GM12878 (cell line): ENCODE measurements around the gene OR13J1. TPM values are rescaled to one million over a fixed set of nuclear protein-coding genes. Genes with fewer than 3 reads are reported as not detected.

Experiments
- ATAC-seq: fragments of 200-7000 bp; cut with Tn5 transposase; 3 replicates; pipeline ENCODE4 v1.9.1; 2020; ENCODE audit warnings: mild to moderate bottlenecking, moderate library complexity
- BruUV-seq: library from RNA; stranded (reverse); fragments of 400-500 nt; replicated peaks from 2 replicates; lab custom pipeline; 2021; lab: Mats Ljungman, UMichigan
- CTCF ChIA-PET: fragments of 300-600 bp; sonication (Branson Sonifier 250); formaldehyde crosslinking; extraction: SDS; loops from one replicate; lab custom pipeline; 2021; ENCODE audit warnings: inconsistent platforms; lab: Yijun Ruan, JAX
- POLR2A ChIA-PET: fragments of 350-600 bp; formaldehyde crosslinking; extraction: SDS; loops from one replicate; lab custom pipeline; 2021; ENCODE audit warnings: inconsistent platforms; lab: Charles Lee
- RAD21 ChIA-PET: fragments of 300-600 bp; sonication (Branson Sonifier 250); formaldehyde crosslinking; loops from one replicate; lab custom pipeline; 2023; ENCODE audit warnings: antibody characterized with exemption; ENCODE audit not compliant: unreplicated experiment; lab: Charles Lee
- SMC1A ChIA-PET: fragments of 300-600 bp; sonication (Branson Sonifier 250); formaldehyde crosslinking; loops from one replicate; lab custom pipeline; 2023; ENCODE audit not compliant: unreplicated experiment, uncharacterized antibody; lab: Charles Lee
- DNase-seq: peaks from one replicate; pipeline ENCODE4 v3.0.0-alpha.2; 2011; ENCODE audit warnings: low read depth, low spot score
- FAIRE-seq: peaks from 3 replicates; lab custom pipeline; 2011; peaks lifted over from hg19 to GRCh38; lab: Jason Lieb, UNC
- H2AFZ ChIP-seq: 2 replicates; pipeline ENCODE4 v1.6.0; 2011; ENCODE audit warnings: low read depth, low read length, control low read depth; ENCODE audit not compliant: control insufficient read depth
- H3K27ac ChIP-seq: 2 replicates; pipeline ENCODE4 v1.5.1; 2011; ENCODE audit warnings: control low read depth; ENCODE audit not compliant: control insufficient read depth, insufficient read depth
- H3K27me3 ChIP-seq, 2 experiments: replicated peaks in 1 of 2; 2 replicates each; pipeline versions ENCODE4 v1.6.0 to v1.6.1; 2011; ENCODE audit warnings: low read length in 1 of 2; ENCODE audit not compliant: control insufficient read depth in 2 of 2, insufficient read depth in 2 of 2
- H3K36me3 ChIP-seq, 2 experiments: 2 replicates each; pipeline ENCODE4 v1.5.1; 2011; ENCODE audit warnings: low read length in 1 of 2; ENCODE audit not compliant: control insufficient read depth in 2 of 2, insufficient read depth in 2 of 2
- H3K4me1 ChIP-seq: 2 replicates; pipeline ENCODE4 v1.6.1; 2011; ENCODE audit warnings: mild to moderate bottlenecking, low read length, moderate library complexity, mixed read lengths; ENCODE audit not compliant: control insufficient read depth, insufficient read depth
- H3K4me2 ChIP-seq: 2 replicates; pipeline ENCODE4 v1.6.0; 2011; ENCODE audit warnings: control low read depth; ENCODE audit not compliant: control insufficient read depth, insufficient read depth
- H3K4me3 ChIP-seq: fragments of 200-600 bp; sonication (generic); 2 replicates; pipeline ENCODE4 v1.5.1; 2016
- H3K79me2 ChIP-seq: 2 replicates; pipeline ENCODE4 v1.6.0; 2011; ENCODE audit warnings: low read length; ENCODE audit not compliant: control insufficient read depth, insufficient read depth
- H3K9ac ChIP-seq: 2 replicates; pipeline ENCODE4 v1.8.0; 2011; ENCODE audit warnings: low read length, control low read depth, mixed read lengths; ENCODE audit not compliant: control insufficient read depth, insufficient read depth
- H3K9me3 ChIP-seq: replicated peaks from 3 replicates; pipeline ENCODE4 v1.5.1; 2011; ENCODE audit warnings: mild to moderate bottlenecking, low read length; ENCODE audit not compliant: control insufficient read depth, insufficient read depth
- H4K20me1 ChIP-seq: 2 replicates; pipeline ENCODE4 v1.6.0; 2011; ENCODE audit not compliant: control insufficient read depth, insufficient read depth
- BRCA1 ChIP-seq: IDR thresholded peaks from 2 replicates; pipeline ENCODE4 v1.6.1; 2011; ENCODE audit warnings: low read depth, low read length, improper control_type of control experiment
- EP300 ChIP-seq, 2 experiments: fragments of 150-350 bp in 1 of 2; IDR thresholded peaks; 2 replicates each; pipeline ENCODE4 v1.6.1; 2011 to 2012; ENCODE audit warnings: low read depth in 2 of 2, low read length in 2 of 2, borderline replicate concordance in 1 of 2, improper control_type of control experiment in 1 of 2, inconsistent platforms in 1 of 2; ENCODE audit not compliant: control insufficient read depth in 1 of 2
- FOS ChIP-seq: IDR thresholded peaks from 3 replicates; pipeline ENCODE4 v1.6.1; 2011; ENCODE audit warnings: borderline replicate concordance; ENCODE audit not compliant: insufficient read length; ENCODE audit errors: extremely low read depth
- FOXM1 ChIP-seq: IDR thresholded peaks from 2 replicates; pipeline ENCODE4 v1.6.1; 2012; ENCODE audit warnings: low read depth, mild to moderate bottlenecking, inconsistent platforms, low read length, moderate library complexity
- IKZF1 ChIP-seq: fragments of 450-650 bp; conservative IDR thresholded peaks from 2 replicates; pipeline ENCODE4 v1.6.1; 2017; ENCODE audit warnings: antibody characterized with exemption, mild to moderate bottlenecking
- KAT2A ChIP-seq: conservative IDR thresholded peaks from 2 replicates; pipeline ENCODE4 v1.6.1; 2011; ENCODE audit warnings: low read depth, low read length; ENCODE audit not compliant: control insufficient read depth
- MYB ChIP-seq: fragments of 150-350 bp; IDR thresholded peaks from 2 replicates; pipeline ENCODE4 v1.6.1; 2014; ENCODE audit warnings: mild to moderate bottlenecking, low read depth, low read length, borderline replicate concordance
- NRF1 ChIP-seq: conservative IDR thresholded peaks from 2 replicates; pipeline ENCODE4 v1.6.1; 2011; ENCODE audit warnings: mild to moderate bottlenecking, low read depth, low read length, improper control_type of control experiment
- RELA ChIP-seq: fragments of 450-650 bp; IDR thresholded peaks from 2 replicates; pipeline ENCODE4 v1.8.0; 2014; ENCODE audit warnings: borderline replicate concordance; ENCODE audit not compliant: partially characterized antibody
- RELB ChIP-seq: fragments of 450-650 bp; IDR thresholded peaks from 2 replicates; pipeline ENCODE4 v1.6.1; 2017; ENCODE audit warnings: low read depth, mild to moderate bottlenecking, moderate library complexity
- SKIL ChIP-seq: fragments of 450-650 bp; IDR thresholded peaks from 2 replicates; pipeline ENCODE4 v1.6.1; 2017; ENCODE audit warnings: mild to moderate bottlenecking, low read depth, inconsistent platforms; ENCODE audit not compliant: poor library complexity, severe bottlenecking
- STAT1 ChIP-seq: fragments of 450-650 bp; conservative IDR thresholded peaks from 2 replicates; pipeline ENCODE4 v1.6.1; 2014; ENCODE audit warnings: antibody characterized with exemption, mild to moderate bottlenecking
- ZBTB33 ChIP-seq: fragments of 450-650 bp; IDR thresholded peaks from 2 replicates; pipeline ENCODE4 v1.6.1; 2017; ENCODE audit warnings: mild to moderate bottlenecking
- WGBS: methylation state at CpG from one replicate; pipeline ENCODE4 v1.1.6; 2016; ENCODE audit warnings: low lambda C conversion rate; ENCODE audit not compliant: insufficient replicate concordance, insufficient coverage; ENCODE audit errors: missing lambda C conversion rate; 5-methylcytosine and 5-hydroxymethylcytosine counted together
- in situ Hi-C: fragments of 300-500 bp; cut with MboI; formaldehyde crosslinking; loops from 9 replicates; pipeline ENCODE4 v1.14.3; 2018; ENCODE audit warnings: mixed read lengths
- intact Hi-C: fragments of 100-400 bp; cut with micrococcal nuclease; formaldehyde crosslinking; loops from one replicate; pipeline ENCODE4 v1.14.2; 2022; ENCODE audit not compliant: unreplicated experiment
- polyA plus RNA-seq, 11 experiments: library from polyadenylated mRNA; depleted of rRNA in 4 of 11; unstranded in 6 of 11; stranded (reverse) in 5 of 11; fragments of >200 nt; fragmentation: Nextera tagmentation in 4 of 11; fragmentation: Illumina TruSeq in 1 of 11; extraction: Ambion mirVana in 4 of 11; extraction: Trizol in 1 of 11; gene quantifications; 1 replicate in 1 of 11; 2 replicates in 10 of 11; pipeline versions ENCODE4 v1.2.1 to v1.2.3, GENCODE V29; 2011 to 2016; ENCODE audit warnings: inconsistent platforms in 2 of 11, missing spikeins in 2 of 11, low read depth in 1 of 11
- total RNA-seq, 4 experiments: library from RNA; depleted of rRNA in 3 of 4; stranded (reverse); fragments of >200 nt in 3 of 4; fragmentation: Illumina TruSeq in 1 of 4; extraction: Trizol in 1 of 4; gene quantifications; 2 replicates each; pipeline versions ENCODE4 v1.2.1 to v1.2.3, GENCODE V29; 2013 to 2021
- TF ChIP-seq, protein P1 (sequence below): IDR thresholded peaks from 2 replicates; pipeline ENCODE4 v1.6.1; 2012; ENCODE audit warnings: low read depth, low read length, improper control_type of control experiment

The OR13J1 gene
- total and polyA plus RNA-seq, 10 of the 15 experiments (the other 5 are each of a cell fraction or from before 2014, with no cell fraction given): not detected

GRCh38 chr9:35872505-35872904 is 2.3 kb upstream of the OR13J1 start (continued):
- TF ChIP-seq EP300 (IDR thresholded peaks at IDR 0.05; ENCODE audit: borderline replicate concordance in 1 of 2, control insufficient read depth in 1 of 2, low read depth in 2 of 2, low read length in 2 of 2) (no peak), RELB (no peak), FOXM1 (no peak), BRCA1 (no peak), NRF1 (no peak), SKIL (no peak)

- Histone ChIP-seq H2AFZ (no peak overlapping the region), H3K9me3 (no peaks in the 10 kb centered on the region), H4K20me1 (no peaks in the 10 kb centered on the region), H3K4me1 (no peaks in the 10 kb centered on the region), H3K36me3 (no peaks in the 10 kb centered on the region), H3K9ac (no peak overlapping the region), H3K79me2 (no peaks in the 10 kb centered on the region), H3K27ac (no peak overlapping the region), H3K4me2 (no peak overlapping the region), H3K4me3 (no peak overlapping the region), H3K27me3 (no peaks in the 10 kb centered on the region)
- SMC1A ChIA-PET: interaction anchor here (1.4 kb wide), 1 partner anchor 8 kb away, joined by 3 read pairs; no protein-coding TSS in a partner anchor
- POLR2A ChIA-PET: no interaction called here
- RAD21 ChIA-PET: no interaction called here
- CTCF ChIA-PET: interaction anchor here (2.7 kb wide), 1 partner anchor 10 kb away, joined by 19 read pairs; no protein-coding TSS in a partner anchor
- no TSS peak for BruUV-seq
- intact Hi-C loops (no loop called here), in situ Hi-C loops (no loop called here)
- 62% methylated on average over 3 of the region's 3 CpGs for WGBS
- FAIRE-seq (no peak), DNase-seq (no peak), ATAC-seq (no peak)
- no peak for TF ChIP-seq IKZF1
- no peak for TF ChIP-seq STAT1
- TF ChIP-seq ZBTB33: no peak
- no peak for TF ChIP-seq NRF1
- TF ChIP-seq KAT2A: no peak
- no peak for TF ChIP-seq FOS
- no peak for TF ChIP-seq MYB
- TF ChIP-seq RELA: no peak
- TF ChIP-seq, protein P1, sequence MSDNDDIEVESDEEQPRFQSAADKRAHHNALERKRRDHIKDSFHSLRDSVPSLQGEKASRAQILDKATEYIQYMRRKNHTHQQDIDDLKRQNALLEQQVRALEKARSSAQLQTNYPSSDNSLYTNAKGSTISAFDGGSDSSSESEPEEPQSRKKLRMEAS: no peak
Observed at GRCh38 chr9:35871545-35871944, 1.3 kb upstream of the OR13J1 start.
